Embryonic facial prominence (tissue), 1 donor: ENCODE measurements around the gene SH2D6.
"Not testable (repeated sequence)": the region's sequence is repeated elsewhere in the genome, so short reads cannot be mapped to it uniquely, and the experiment has no call there.

Source experiments
- DNase-seq: peaks from one replicate; pipeline ENCODE4 v3.0.0-alpha.2; 2016; ENCODE audit errors: extremely low spot score

SH2D6 gene

GRCh38 chr2:85468704-85469349 is 50.3 kb downstream of the SH2D6 start:
- no peak for DNase-seq

- no peak for DNase-seq
Measured at GRCh38 chr2:85470850-85471800, 52.6 kb downstream of the SH2D6 start.

GRCh38 chr2:85472261-85472660 is 53.7 kb downstream of the SH2D6 start:
- DNase-seq = no peak

- DNase-seq = no peak
Measured at GRCh38 chr2:85475799-85476490, 57.4 kb downstream of the SH2D6 start.

- DNase-seq = no peak
Measured at GRCh38 chr2:85476624-85477023, 58.1 kb downstream of the SH2D6 start.

- DNase-seq = no peak
Measured at GRCh38 chr2:85477884-85478283, 59.4 kb downstream of the SH2D6 start.

- DNase-seq = no peak
Measured at GRCh38 chr2:85481818-85482777, 63.6 kb downstream of the SH2D6 start.

GRCh38 chr2:85484615-85485014 is 66.1 kb downstream of the SH2D6 start:
- DNase-seq = not testable (repeated sequence)

- no peak for DNase-seq
Measured at GRCh38 chr2:85485815-85486214, 67.3 kb downstream of the SH2D6 start.
